DMS 273 (cell line): ENCODE measurements around the gene THBS2.
"Not testable (repeated sequence)": the region's sequence is repeated elsewhere in the genome, so short reads cannot be mapped to it uniquely, and the experiment has no call there.

Source experiments
- DNase-seq: peaks from one replicate; lab custom pipeline; 2025; ENCODE audit not compliant: unreplicated experiment; lab: John Stamatoyannopoulos, UW

Gene THBS2

GRCh38 chr6:169253337-169254238, at the start of gene THBS2:
Gene THBS2, minus strand, starts transcription at chr6:169253846. Its CDS starts 3,062 bp downstream, at chr6:169250784.
- DNase-seq: no peak

DNA sequence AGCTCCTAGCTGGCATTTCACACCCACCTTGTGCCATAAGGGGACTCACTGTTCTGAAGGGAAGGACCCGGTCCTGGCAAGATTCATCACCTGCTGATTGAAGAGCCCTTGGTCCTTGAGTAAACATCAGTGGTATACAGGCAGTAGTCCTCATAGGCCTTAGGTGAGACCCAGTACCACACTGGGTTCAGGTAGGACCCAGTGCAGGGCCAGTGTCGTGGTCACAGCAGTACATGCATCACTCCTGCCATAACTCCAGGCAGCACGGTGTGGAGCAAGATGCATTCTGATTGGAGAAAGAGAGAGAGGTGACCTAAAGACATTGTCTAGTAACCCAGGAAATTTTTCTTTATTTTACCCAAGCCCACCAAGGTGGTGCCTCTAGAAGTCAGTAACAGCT, 49.1 kb upstream of the THBS2 start:
- DNase-seq: no peak

GRCh38 chr6:169302255-169302654, 48.6 kb upstream of the THBS2 start:
- DNase-seq: no peak

- DNase-seq: no peak
These were observed 47.3 kb upstream of the THBS2 start for GRCh38 chr6:169300916-169301315.

GRCh38 chr6:169298626-169299025, 45.0 kb upstream of the THBS2 start:
- DNase-seq: not testable (repeated sequence)

GRCh38 chr6:169296622-169297021, 43.0 kb upstream of the THBS2 start:
- no peak for DNase-seq

GRCh38 chr6:169296170-169296569, 42.5 kb upstream of the THBS2 start:
- DNase-seq: no peak

GRCh38 chr6:169293196-169293595, 39.5 kb upstream of the THBS2 start:
- no peak for DNase-seq

- DNase-seq: no peak
These were observed 38.9 kb upstream of the THBS2 start for GRCh38 chr6:169292338-169293124.

- no peak for DNase-seq
These were observed 38.1 kb upstream of the THBS2 start for GRCh38 chr6:169291646-169292337.

DNA sequence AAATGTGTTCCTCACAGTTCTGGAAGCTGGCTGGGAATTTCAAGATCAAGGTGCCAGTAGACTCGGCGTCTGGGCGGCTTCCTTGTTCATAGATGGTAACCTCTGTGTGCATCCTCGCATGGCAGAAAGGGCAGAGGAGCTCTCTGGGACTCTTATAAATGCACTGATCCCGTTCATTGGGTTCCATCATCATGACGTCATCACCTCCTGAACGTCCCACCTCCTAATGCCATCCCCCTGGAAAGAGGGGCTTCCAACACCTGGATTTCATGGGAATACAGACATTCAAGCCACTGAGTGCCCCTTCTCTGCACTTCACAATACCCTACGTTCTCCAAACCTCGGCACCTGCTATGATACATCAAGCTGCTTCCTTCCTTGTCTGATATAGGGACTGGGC, 37.5 kb upstream of the THBS2 start:
- no peak for DNase-seq

GRCh38 chr6:169289619-169290339, 36.1 kb upstream of the THBS2 start:
- DNase-seq: no peak

GRCh38 chr6:169289257-169289618, 35.6 kb upstream of the THBS2 start:
- DNase-seq: no peak

GRCh38 chr6:169288591-169288990, 34.9 kb upstream of the THBS2 start:
- DNase-seq: no peak

DNA sequence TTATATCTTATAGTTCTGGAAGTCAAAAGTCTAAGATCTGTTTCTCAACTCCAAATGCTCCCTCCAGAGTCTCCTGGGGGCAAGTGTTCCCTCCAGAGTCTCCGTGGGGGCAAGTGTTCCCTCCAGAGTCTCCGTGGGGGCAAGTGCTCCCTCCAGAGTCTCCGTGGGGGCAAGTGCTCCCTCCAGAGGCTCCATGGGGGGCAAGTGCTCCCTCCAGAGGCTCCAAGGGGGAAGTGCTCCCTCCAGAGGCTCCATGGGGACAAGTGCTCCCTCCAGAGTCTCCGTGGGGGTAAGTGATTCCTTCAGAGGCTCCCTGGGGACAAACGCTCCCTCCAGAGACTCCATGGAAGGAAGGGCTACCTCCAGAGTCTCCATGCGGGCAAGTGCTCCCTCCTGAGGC, 34.0 kb upstream of the THBS2 start:
- DNase-seq: no peak

GRCh38 chr6:169286961-169287360, 33.3 kb upstream of the THBS2 start:
- no peak for DNase-seq

- no peak for DNase-seq
These were observed 31.5 kb upstream of the THBS2 start for GRCh38 chr6:169285165-169285564.

GRCh38 chr6:169283924-169284323, 30.3 kb upstream of the THBS2 start:
- no peak for DNase-seq

DNA sequence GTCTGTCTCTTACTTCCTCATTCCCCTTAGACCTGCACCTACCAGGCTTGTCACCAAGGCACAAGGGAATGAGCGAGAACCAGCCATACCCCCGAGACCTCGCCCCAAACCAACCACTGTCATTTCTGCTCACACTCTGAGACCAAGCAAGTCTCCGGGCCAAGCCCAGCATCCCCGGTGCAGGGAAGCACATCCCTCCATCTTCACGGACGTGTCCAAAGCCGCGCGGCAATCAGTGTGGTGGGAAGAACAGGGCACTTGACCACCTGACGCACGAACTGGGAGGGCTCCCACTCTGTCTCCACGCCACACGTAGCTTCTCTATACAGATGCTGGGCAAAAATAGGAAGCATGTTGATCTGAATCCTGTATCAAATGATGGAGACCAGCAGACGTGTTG, 28.4 kb upstream of the THBS2 start:
- no peak for DNase-seq

DNA sequence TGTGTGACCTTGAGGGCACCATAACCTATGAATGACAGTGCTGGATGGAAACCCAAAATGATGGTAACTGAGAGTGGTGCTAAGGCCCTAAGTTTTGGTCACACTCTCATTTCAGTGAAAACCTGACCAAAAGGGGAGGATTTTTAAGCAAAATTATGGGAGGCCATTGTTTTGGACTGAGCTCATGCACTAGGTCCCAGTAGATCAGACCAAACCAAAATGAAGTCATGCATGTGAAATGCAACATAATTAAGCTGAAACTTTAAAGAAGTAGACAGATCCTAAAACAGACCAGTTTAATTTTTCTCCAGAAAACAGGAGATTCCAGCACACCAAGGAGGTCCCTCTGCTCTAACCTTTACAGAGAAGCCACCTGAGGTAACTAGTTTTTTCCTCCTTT, 24.0 kb upstream of the THBS2 start:
- DNase-seq: no peak

GRCh38 chr6:169274781-169275180, 21.1 kb upstream of the THBS2 start:
- DNase-seq: no peak
